LNCaP clone FGC (cell line): ENCODE data around the gene IGFBP5.

Experiments used
- DNase-seq: peaks from one replicate; pipeline ENCODE4 v3.0.0-alpha.2; 2011; ENCODE audit warnings: low read depth
- H3K4me3 ChIP-seq: 2 replicates; pipeline ENCODE4 v1.5.1; 2011; ENCODE audit warnings: mild to moderate bottlenecking, low read depth, low read length, control low read depth
- CTCF ChIP-seq: IDR thresholded peaks from 2 replicates; pipeline ENCODE4 v1.5.1; 2012; ENCODE audit warnings: mild to moderate bottlenecking; ENCODE audit not compliant: control insufficient read depth, insufficient read depth; ENCODE audit errors: extremely low read depth

IGFBP5 gene

GRCh38 chr2:216663846-216664245 is 31.5 kb downstream of the IGFBP5 start:
- H3K4me3 ChIP-seq: no peak overlapping the region
- no peak for DNase-seq
- TF ChIP-seq CTCF: no peak

DNA sequence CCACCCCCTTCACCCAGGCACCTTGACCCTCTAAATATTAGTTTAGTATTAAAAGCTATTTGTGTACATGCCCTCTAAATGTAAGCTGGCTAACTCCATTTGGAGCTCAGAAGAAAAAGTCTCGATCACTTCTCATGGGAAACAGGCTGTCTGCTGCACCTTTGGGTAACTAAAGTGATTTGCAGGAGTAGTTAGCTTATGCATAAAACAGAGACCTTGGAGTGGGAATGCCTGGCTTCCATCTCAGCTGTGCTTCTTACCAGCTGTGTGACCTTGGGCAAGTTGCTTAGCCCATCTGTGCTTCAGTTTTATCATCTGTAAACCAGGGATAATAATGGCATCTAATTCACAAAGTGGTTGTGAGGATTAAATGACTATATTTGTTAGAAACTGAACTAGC is 32.2 kb downstream of the IGFBP5 start:
- no peak overlapping the region for H3K4me3 ChIP-seq
- no peak for TF ChIP-seq CTCF
- no peak for DNase-seq

- TF ChIP-seq CTCF: no peak
- H3K4me3 ChIP-seq: no peak overlapping the region
- no peak for DNase-seq
These were observed 33.5 kb downstream of the IGFBP5 start for GRCh38 chr2:216661639-216662375.

DNA sequence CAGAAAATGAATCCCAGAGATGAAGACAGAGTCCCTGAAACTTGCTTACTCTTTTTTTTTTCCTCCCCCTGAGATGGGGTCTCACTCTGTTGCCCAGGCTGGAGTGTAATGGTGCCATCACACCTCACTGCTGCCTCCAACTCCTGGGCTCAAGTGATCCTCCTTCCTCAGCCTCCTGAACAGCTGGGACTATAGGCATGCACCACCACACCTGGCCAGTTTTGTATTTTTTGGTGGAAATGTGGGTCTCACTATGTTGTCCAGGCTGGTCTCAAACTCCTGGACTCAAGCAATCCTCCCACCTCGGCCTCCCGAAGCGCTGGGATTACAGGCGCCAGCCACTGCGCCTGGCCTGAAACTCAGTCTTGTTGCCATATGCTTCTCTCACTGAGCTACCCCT is 34.3 kb downstream of the IGFBP5 start:
- no peak overlapping the region for H3K4me3 ChIP-seq
- TF ChIP-seq CTCF: no peak

DNA sequence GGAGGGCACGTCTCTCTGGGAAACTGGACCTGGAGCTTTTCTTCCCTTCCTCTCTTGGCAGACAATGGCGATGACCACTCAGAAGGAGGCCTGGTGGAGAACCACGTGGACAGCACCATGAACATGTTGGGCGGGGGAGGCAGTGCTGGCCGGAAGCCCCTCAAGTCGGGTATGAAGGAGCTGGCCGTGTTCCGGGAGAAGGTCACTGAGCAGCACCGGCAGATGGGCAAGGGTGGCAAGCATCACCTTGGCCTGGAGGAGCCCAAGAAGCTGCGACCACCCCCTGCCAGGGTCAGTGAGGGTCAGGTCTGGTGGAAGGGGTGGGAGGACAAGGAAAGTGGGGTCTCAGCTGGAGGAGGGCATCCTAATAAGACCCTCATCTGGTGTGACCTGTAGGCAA is 34.9 kb downstream of the IGFBP5 start:
- TF ChIP-seq CTCF: no peak
- H3K4me3 ChIP-seq: no peak overlapping the region
- no peak for DNase-seq

More for the DNA sequence above, 34.3 kb downstream of the IGFBP5 start:
- no peak for DNase-seq

DNA sequence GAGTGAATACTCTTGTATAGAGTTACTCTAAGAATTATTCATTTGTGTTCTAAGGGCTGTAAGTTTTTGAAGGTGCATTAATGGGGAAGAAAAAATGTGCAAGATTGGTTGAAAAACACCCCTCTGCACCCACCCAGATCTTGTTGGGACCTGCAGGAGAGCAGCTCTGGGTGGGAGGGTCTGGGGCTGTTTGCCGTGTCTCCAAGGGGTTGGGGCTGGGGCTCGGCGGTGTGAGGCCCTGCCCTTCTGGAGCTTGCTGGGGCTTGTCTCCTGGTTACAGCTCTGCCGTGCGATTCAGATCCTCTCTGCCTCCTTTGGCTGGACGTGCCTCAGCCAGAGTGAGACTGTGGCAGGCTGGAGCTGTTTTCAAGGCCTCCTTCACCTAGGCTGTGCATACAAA is 36.1 kb downstream of the IGFBP5 start:
- TF ChIP-seq CTCF: no peak
- H3K4me3 ChIP-seq: no peak overlapping the region
- DNase-seq: no peak

- DNase-seq: no peak
- no peak for TF ChIP-seq CTCF
- no peak overlapping the region for H3K4me3 ChIP-seq
These were observed 36.6 kb downstream of the IGFBP5 start for GRCh38 chr2:216658757-216659156.
